Stimulated activated CD4-positive, alpha-beta T cell treated with anti-CD3 and anti-CD28 coated beads, TNF-alpha, amount 100 ng/mL, for 24 hours (primary cell): ENCODE data around the gene MYH9.

Experiments used
- DNase-seq, 3 experiments: peaks; one replicate each; pipeline ENCODE4 v3.0.0-alpha.2; 2020; ENCODE audit warnings: low read depth in 3 of 3

The MYH9 gene

GRCh38 chr22:36349726-36350125 lies 38.0 kb downstream of the MYH9 start:
- DNase-seq: no peak

DNA sequence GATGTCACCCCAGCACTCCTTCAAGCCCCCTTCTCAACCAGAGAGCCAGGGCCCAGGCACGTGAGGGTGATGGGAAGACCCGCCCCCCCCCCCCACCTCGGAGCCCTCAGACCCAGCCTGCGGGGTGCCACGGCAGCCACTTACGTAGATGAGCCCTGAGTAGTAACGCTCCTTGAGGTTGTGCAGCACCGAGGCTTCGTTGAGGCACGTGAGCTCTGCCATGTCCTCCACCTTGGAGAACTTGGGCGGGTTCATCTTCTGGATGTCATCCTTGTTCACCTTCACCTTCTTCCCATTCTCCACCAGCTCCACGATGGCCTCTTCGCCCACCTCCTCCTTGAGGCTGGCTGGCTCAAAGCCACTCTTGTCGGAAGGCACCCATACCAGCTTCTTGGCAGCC lies 39.0 kb downstream of the MYH9 start:
- no peak for DNase-seq

- no peak for DNase-seq
Observed at GRCh38 chr22:36347094-36347493, 40.7 kb downstream of the MYH9 start.

DNA sequence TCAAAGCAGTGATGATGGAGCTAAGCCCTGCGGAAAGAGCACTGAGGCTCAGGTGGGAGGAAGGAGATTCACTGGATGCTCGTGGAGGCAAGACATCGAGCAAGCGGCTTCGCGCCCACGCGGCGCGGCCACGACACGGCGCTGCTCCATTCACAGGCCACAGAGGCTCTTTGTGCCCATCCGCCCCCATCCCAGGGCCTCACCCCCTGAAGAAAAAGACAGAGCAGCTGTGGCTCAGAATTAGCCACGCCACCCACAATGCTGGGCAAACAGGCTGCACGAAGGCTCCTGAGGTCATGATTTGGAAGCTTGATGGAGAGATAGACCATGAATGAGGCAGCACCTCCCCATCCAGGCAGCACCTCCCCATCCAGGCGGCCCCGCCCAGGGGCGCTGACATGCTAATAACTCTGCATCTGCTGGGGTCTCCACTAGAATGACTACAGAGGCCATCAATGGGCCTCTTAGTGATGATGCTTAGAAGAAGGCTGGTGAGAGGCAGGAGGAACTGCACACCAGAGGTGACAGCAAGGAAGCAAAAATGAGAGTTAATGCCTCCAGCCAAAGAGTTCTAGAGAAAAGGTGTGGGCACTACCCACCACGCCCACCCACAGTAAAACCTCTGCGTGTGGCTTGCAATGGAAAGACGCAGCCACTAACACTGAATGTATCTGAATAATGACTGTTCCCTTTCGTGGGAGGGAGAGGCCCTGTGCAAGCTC lies 43.5 kb downstream of the MYH9 start:
- peak in 2 of 3 experiments; percentile 66 to 73 for DNase-seq

- no peak for DNase-seq
Observed at GRCh38 chr22:36343720-36344105, 44.1 kb downstream of the MYH9 start.

GRCh38 chr22:36343070-36343719 lies 44.6 kb downstream of the MYH9 start:
- no peak for DNase-seq

DNA sequence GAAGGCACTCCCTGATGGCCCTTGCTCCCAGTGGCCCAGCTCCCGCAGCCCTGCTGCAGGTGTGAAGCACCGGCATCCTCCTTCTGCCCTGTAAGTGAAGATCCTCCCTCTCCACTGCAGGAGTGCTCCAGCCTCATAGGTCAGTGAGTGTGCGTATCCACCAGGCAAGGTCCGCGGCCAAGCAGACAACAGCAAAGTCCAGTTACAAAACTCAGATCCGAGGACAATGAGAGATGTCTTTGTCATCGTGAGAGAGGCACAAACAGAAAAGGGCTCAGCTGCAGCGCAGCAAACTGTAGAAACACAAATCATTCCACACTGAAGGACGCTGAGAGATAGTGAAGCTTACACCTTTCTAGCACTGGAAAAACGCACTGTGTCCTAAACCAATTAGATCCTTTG lies 46.1 kb downstream of the MYH9 start:
- no peak for DNase-seq

- no peak for DNase-seq
Observed at GRCh38 chr22:36340621-36341020, 47.1 kb downstream of the MYH9 start.

GRCh38 chr22:36339171-36340065 lies 48.3 kb downstream of the MYH9 start:
- peak in 2 of 3 experiments; percentile 21 to 44 for DNase-seq

DNA sequence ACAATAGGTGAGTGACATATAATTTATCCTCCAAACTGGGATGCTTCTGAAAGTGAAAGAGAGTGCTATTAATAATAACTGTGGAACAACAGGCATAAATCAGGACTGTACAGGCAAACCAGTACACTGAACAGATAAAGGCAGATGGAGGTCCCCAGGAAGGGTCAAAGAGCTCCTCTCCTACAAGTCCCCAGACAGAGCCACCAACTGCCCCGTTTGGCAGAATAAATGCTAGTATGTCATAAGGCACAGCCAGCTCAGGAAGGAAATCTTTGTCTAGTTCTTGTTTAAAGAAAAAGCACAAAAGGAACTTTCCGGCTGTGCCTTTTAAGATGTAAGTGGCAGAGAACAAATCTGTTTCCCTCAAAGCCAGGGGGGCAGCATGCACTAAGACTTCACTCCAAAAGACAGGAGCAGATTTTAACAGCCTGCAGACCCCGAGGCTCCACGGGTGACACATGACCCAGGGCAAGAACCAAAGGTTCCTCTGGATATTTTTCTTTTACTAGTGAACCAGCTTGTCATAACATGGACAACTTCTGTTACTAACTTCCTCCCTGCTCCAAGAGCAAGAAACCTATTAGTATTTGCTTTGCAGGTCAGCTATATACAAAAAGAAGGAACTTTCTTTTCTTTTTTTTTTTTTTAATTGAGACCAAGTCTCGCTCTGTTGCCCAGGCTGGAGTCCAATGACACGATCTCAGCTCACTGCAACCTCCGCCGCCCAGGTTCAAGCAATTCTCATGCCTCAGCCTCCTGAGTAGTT lies 50.2 kb downstream of the MYH9 start:
- DNase-seq: no peak

DNA sequence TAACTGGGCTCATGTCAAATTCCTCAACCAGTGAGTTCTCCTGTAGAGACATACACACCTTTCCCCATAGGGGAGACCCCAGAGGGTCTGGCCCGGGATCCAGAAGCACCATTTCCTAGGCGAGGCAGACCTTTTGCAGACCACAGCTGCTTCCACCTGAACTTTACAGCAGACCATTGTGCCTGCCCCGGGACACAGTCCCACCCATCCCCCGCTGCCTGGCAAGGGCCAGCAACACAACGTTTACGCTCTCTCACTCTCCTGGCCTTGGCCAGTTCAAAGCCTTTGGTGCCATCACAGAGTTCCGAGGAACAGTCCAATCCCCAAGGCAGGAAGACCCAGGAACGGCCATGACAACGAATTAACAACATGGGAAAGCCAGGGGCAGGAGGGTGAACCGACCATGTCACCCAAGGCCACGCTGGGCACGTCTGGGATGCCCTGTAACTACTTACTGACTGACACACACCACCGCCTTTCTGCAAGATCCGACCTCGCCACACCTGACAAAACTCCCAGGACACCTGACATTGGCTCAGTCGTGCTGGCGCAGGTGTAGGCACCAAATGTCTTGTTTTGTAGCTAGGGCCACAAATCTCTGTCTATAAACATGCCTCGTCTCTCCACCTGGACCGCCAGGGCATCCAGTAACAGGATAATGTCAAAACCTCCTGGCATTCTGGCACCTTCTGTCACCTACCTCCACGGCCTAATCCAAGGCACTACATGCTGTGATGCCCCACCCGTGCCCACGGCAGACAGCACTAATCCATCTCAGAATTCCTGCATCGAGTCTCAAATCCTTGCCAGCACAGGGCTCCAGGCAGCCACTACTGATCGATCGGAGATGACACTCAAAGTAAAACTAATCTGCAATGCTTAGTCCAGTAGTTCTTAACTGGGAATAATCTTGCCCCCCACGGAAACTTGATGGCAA lies 51.3 kb downstream of the MYH9 start:
- DNase-seq: no peak

DNA sequence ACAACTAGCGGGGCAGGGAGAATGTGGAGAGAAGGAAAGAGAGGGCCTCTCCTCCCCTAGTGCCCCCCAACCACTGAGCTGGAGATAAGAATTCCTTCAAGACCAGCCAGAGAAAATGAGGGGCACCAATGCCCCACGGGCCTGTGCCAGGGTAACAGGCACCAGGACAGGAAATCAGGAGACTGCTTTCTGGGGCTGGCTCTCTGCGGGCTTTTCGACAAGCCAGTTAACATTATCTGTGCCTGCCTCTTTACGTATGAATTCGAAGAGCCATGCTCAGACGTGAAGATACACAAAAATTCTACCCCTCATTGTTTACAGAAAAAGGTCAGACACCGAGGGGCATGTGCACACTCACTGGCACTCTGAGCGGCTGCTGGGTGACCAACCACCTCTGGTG lies 52.1 kb downstream of the MYH9 start:
- DNase-seq: no peak

DNA sequence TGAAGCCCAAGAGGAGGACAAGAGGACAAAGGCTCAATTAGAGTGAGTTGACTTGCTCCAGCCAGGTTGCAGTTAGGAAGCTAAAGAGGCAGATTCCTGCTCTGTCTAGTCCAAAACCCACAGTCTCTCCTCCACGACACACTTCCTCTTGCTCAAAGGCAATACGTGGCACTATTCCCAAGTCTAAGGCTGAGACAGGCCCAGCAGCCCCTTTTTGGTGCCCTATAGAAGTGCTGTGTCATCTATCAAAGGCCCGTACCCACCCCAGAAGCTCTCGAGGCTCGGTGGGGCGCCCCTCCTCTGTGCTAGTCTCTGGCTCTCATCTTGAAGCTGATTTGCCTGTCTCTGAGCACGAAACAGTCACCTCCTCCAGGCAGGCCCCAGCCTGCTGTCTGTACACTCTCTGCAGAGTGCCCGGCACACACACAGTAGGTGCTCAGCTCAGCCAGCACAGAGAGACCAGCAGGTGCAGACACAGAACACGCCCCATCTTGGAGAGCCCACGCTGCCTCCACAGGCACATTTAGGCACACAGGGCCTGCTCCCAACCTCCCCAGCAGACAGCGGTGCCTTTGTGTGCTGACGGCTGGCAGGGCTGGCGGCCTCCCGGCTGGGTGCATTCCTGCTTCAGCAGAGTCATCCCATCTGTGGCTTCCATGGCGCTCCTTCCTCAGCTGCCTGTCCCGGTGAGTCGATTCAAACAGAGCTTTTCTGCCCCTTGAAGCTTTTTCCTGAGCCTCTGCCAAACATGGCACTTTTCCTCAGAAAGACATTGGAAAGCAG lies 52.8 kb downstream of the MYH9 start:
- DNase-seq: no peak

- peak in 1 of 3 experiments; percentile 41 for DNase-seq
Observed at GRCh38 chr22:36334081-36334820, 53.5 kb downstream of the MYH9 start.

DNA sequence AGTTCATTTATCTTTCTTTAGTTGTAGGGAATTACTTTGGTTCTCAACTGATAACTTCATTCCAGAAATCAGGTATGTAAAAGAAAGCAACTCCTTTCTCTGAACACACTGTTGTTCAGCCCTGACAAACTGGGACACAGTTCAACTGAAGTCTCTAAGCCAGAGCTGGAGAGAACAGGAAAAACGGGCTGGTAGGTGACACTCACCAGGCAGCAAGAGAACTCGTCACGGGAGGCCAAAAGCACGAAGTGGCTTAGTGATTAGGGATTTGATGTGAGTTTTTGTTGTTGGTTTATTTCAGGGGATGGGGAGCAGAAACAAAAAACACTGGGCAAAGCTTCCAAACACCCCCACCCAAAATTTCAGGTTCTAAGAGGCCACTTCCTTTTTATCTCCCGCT lies 54.1 kb downstream of the MYH9 start:
- DNase-seq: no peak

DNA sequence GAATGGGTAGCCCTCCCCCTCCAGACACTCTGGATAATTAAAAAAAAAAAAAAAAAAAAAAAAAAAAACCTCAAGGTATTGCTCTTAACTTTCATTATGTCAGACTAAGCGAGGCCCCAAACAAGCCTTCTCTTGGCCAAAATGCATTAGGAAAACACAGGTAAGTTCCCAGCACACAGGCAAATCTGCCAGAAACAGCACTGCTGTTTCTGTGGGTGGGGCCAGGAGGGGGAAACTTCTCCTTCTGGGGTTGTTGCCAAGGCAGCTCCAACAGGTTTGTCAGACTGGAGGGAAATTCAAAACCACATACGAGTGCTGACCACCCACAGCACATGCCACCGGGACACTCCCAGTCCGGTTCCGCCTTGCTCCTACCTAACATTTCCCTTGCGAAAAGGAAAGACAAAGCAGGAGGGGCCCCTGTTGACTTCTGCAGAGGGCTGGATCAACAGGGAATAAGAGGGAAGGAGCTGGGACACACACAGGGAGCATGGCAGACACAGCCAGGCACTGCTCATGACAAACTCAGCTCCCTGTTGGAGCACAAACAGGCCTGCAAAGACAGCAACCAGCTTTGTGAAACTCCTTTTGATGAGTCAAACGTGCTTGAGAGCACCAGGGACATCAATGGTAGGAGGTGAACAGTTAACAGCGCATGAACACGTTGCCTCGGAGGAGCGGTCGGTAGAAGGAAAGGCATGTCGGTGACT lies 55.0 kb downstream of the MYH9 start:
- peak in 2 of 3 experiments; percentile 50 to 66 for DNase-seq

DNA sequence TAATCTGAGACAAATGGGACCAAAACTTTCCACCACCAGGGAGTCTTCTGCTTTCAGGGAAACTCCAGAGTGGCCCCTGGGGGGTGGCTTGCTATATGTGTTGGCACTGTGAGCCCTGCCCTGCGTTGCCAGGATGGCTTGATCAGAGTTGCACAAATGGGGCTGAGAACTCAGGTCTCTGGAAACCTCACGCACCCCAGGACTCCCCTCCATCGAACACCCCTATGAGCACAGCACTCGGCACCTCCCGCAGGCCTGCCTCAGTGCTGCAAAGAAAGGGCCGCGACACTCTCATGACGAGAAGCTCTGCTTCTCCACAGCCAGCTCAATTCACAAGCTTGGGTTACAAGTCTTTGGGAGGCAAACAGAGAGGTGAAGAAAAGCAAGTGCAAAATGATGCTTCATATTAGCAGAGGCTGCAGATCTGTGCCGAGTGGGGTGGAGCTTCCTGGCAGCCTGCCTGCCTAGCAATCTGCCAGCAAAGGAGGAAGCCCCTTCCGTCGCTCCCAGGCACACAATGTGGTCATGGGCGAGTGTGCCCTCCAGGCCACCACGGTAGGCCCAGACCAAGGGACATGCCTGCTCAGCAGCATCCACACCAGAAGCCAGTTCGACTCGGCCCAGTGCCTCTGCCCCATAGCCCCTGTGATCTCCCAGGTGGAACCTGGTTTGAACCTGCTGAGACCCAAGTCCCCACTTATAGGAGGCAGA lies 55.7 kb downstream of the MYH9 start:
- peak in 2 of 3 experiments; percentile 20 to 49 for DNase-seq
